ENCODE results near the gene ZBTB45. TPM values are rescaled to one million over a fixed set of nuclear protein-coding genes. Genes with fewer than 3 reads are reported as not detected.

The ZBTB45 gene
- total and polyA plus RNA-seq, 9 of the 15 experiments (the other 6 are each of a cell fraction or from before 2014, with no cell fraction given), result 0.08 to 16.1 (median 1.8) TPM

GRCh38 chr19:58559275-58560006 is 39.8 kb upstream of the ZBTB45 start (continued):
- TF ChIP-seq HINFP (tag; conservative IDR thresholded peaks at IDR 0.05; ENCODE audit: low read depth) (no peak), HNRNPUL1 (IDR thresholded peaks at IDR 0.05; ENCODE audit: low read length) (no peak), TARDBP (IDR thresholded peaks at IDR 0.05) (peak; percentile 61; the same call in 1 of the 2 replicates), ARID3A (IDR thresholded peaks at IDR 0.05; ENCODE audit: borderline replicate concordance, low read depth, low read length) (no peak), ZBTB5 (IDR thresholded peaks at IDR 0.05) (no peak), MITF (IDR thresholded peaks at IDR 0.05) (no peak), SOX6 (IDR thresholded peaks at IDR 0.05) (0 out of 2 replicates have a peak, but pooled peaks have one; percentile 44), ZNF76 (CRISPR knock-in tag; IDR thresholded peaks at IDR 0.05; ENCODE audit: borderline replicate concordance) (no peak), ZBTB2 (IDR thresholded peaks at IDR 0.05) (no peak), ATF7 (IDR thresholded peaks at IDR 0.05) (peak; percentile 15; the same call in 1 of the 2 replicates), ARID1B (IDR thresholded peaks at IDR 0.05) (no peak), NONO (IDR thresholded peaks at IDR 0.05; ENCODE audit: low read depth in 2 of 2, low read length in 1 of 2) (no peak), ZBTB1 (CRISPR knock-in tag; IDR thresholded peaks at IDR 0.05; ENCODE audit: borderline replicate concordance, low read depth) (no peak; the same call in 1 of the 2 replicates)
- TF ChIP-seq, protein P1, sequence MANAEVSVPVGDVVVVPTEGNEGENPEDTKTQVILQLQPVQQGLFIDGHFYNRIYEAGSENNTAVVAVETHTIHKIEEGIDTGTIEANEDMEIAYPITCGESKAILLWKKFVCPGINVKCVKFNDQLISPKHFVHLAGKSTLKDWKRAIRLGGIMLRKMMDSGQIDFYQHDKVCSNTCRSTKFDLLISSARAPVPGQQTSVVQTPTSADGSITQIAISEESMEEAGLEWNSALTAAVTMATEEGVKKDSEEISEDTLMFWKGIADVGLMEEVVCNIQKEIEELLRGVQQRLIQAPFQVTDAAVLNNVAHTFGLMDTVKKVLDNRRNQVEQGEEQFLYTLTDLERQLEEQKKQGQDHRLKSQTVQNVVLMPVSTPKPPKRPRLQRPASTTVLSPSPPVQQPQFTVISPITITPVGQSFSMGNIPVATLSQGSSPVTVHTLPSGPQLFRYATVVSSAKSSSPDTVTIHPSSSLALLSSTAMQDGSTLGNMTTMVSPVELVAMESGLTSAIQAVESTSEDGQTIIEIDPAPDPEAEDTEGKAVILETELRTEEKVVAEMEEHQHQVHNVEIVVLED (CRISPR knock-in tag; IDR thresholded peaks at IDR 0.05), result peak; percentile 42; the same call in 1 of the 2 replicates

Measured in K562 (cell line).